ENCODE data around the gene EEFSEC. TPM values are rescaled to one million over a fixed set of nuclear protein-coding genes. Genes with fewer than 3 reads are reported as not detected.

The EEFSEC gene
- total RNA-seq, 1 donor from 2014 or later, result 6.1 TPM

DNA sequence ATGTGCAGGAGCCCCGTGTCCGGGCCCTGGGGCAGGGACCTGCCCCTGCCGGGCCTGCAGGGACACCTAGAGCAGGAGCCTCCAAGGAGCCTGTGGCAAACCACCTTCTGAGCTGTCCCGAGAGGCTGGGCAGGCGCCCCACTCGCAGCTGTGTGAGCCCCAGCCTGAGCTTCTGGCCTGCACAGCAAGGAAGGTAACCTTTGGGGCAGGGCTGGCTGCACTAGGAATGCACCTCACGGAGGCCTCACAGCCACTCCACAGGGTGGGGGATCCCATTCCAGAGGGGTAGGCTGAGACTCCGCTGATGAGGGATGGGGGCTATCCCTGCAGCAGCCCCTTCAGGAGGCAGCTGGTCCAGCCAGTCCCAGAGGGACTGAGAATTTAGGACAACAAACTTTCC, 245.3 kb downstream of the EEFSEC start:
- Histone ChIP-seq H4K20me1 (ENCODE audit: insufficient read depth, low read length) (peaks cover 6% of the 10 kb centered on the region), H3K79me2 (ENCODE audit: insufficient read depth, low read length) (no peaks in the 10 kb centered on the region), H3K36me3 (ENCODE audit: insufficient read depth, low read length) (no peaks in the 10 kb centered on the region), H3K27me3 (ENCODE audit: insufficient read depth, low read length) (no peaks in the 10 kb centered on the region), H3K4me1 (ENCODE audit: insufficient read depth, low read length) (no peaks in the 10 kb centered on the region), H3K4me2 (ENCODE audit: low read length) (no peak overlapping the region), H3K9me3 (ENCODE audit: insufficient read depth, low read depth, low read length) (no peaks in the 10 kb centered on the region), H3K4me3 (ENCODE audit: insufficient read depth, low read depth, low read length) (no peak overlapping the region), H3K9ac (ENCODE audit: low read length) (no peak overlapping the region), H3K27ac (ENCODE audit: low read depth, low read length) (no peak overlapping the region), H2AFZ (ENCODE audit: low read depth, low read length) (no peak overlapping the region)
- no peaks in the 10 kb centered on the region for H3K9me3 Mint-ChIP-seq (ENCODE audit: unreplicated experiment)
- FAIRE-seq (no peak), DNase-seq (ENCODE audit: low read depth) (no peak)
- H3K27ac Mint-ChIP-seq (ENCODE audit: unreplicated experiment), result no peak overlapping the region
- peaks cover 34% of the 10 kb centered on the region for H3K27me3 Mint-ChIP-seq (ENCODE audit: low read depth, unreplicated experiment)
- no peak for TF ChIP-seq EZH2 (IDR thresholded peaks at IDR 0.05; ENCODE audit: insufficient read depth, low read length)
- TF ChIP-seq, protein P1, sequence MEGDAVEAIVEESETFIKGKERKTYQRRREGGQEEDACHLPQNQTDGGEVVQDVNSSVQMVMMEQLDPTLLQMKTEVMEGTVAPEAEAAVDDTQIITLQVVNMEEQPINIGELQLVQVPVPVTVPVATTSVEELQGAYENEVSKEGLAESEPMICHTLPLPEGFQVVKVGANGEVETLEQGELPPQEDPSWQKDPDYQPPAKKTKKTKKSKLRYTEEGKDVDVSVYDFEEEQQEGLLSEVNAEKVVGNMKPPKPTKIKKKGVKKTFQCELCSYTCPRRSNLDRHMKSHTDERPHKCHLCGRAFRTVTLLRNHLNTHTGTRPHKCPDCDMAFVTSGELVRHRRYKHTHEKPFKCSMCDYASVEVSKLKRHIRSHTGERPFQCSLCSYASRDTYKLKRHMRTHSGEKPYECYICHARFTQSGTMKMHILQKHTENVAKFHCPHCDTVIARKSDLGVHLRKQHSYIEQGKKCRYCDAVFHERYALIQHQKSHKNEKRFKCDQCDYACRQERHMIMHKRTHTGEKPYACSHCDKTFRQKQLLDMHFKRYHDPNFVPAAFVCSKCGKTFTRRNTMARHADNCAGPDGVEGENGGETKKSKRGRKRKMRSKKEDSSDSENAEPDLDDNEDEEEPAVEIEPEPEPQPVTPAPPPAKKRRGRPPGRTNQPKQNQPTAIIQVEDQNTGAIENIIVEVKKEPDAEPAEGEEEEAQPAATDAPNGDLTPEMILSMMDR (IDR thresholded peaks at IDR 0.05; ENCODE audit: insufficient read depth, low read depth, low read length), result no peak
- H3K4me1 Mint-ChIP-seq (ENCODE audit: low read depth, unreplicated experiment), result no peaks in the 10 kb centered on the region
- peaks cover 4% of the 10 kb centered on the region for H3K36me3 Mint-ChIP-seq (ENCODE audit: low read depth, unreplicated experiment)
- H3K4me3 Mint-ChIP-seq (ENCODE audit: unreplicated experiment), result no peak overlapping the region

DNA sequence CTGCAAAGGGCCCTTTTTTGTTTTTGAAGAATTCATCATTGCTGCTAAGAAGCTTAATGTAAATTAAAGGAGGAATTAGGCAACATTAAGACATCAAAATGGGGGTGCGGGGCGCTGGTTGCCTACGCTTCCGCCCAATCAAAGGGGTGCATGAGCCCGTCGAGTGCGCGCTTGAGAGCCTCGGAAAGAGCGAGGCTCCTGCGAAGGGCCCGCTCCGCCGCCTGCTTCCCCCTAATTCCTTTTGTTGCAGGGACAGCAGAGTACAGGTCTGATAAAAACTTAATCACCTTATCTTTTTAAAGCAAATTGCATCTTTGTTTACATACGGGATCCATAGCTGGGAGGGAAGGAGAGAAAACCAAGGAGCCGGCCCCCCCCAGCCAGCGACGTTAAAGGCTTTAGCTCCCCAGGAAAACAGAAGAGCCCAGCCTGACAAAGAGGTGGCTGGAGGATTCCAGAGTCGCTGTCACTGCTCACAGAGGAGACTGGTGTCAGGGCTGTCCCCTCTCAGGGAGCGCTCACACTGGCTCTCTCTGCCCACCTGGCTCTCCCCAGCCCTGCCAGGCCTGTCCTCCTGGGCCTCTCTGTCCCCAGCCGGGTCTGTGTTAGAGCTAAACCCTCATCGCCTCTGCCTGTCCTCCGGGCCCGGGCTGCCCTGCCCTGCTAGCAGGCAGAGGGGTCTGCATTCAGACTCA, 246.1 kb downstream of the EEFSEC start:
- Mint-ChIP-seq H3K27me3 (ENCODE audit: low read depth, unreplicated experiment) (peaks cover 39% of the 10 kb centered on the region), H3K4me3 (ENCODE audit: unreplicated experiment) (no peak overlapping the region), H3K27ac (ENCODE audit: unreplicated experiment) (no peak overlapping the region), H3K36me3 (ENCODE audit: low read depth, unreplicated experiment) (peaks cover 4% of the 10 kb centered on the region), H3K4me1 (ENCODE audit: low read depth, unreplicated experiment) (no peaks in the 10 kb centered on the region), H3K9me3 (ENCODE audit: unreplicated experiment) (no peaks in the 10 kb centered on the region)
- Histone ChIP-seq H4K20me1 (ENCODE audit: insufficient read depth, low read length) (peaks cover 6% of the 10 kb centered on the region), H3K4me2 (ENCODE audit: low read length) (no peak overlapping the region), H3K27ac (ENCODE audit: low read depth, low read length) (no peak overlapping the region), H3K4me1 (ENCODE audit: insufficient read depth, low read length) (no peaks in the 10 kb centered on the region), H3K9me3 (ENCODE audit: insufficient read depth, low read depth, low read length) (no peaks in the 10 kb centered on the region), H3K27me3 (ENCODE audit: insufficient read depth, low read length) (no peaks in the 10 kb centered on the region), H2AFZ (ENCODE audit: low read depth, low read length) (no peak overlapping the region), H3K79me2 (ENCODE audit: insufficient read depth, low read length) (no peaks in the 10 kb centered on the region), H3K9ac (ENCODE audit: low read length) (no peak overlapping the region), H3K36me3 (ENCODE audit: insufficient read depth, low read length) (no peaks in the 10 kb centered on the region), H3K4me3 (ENCODE audit: insufficient read depth, low read depth, low read length) (no peak overlapping the region)
- DNase-seq (ENCODE audit: low read depth) (no peak), FAIRE-seq (no peak)
- no peak for TF ChIP-seq EZH2 (IDR thresholded peaks at IDR 0.05; ENCODE audit: insufficient read depth, low read length)

DNA sequence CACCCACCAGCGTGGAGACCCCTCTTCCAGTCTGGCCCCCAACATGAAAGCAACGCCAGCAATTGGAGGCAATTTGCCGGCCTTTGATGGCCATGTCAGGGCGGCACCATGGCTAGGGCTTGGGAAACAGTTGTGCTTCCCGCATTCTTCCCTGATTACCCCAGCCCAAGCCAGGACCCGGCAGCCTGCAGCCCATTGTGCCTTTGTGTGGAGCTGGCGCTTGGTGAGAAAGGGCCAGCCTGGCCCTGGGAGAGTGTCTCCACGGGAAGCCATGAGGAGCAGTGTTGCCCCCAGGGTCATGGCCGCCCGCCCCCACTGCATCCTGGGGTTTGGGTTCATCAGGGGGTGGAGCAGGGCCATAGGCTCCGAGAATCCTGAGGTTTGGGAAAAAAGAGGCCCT, 247.4 kb downstream of the EEFSEC start:
- Mint-ChIP-seq H3K4me1 (ENCODE audit: low read depth, unreplicated experiment) (no peaks in the 10 kb centered on the region), H3K36me3 (ENCODE audit: low read depth, unreplicated experiment) (peaks cover 4% of the 10 kb centered on the region), H3K9me3 (ENCODE audit: unreplicated experiment) (no peaks in the 10 kb centered on the region), H3K27ac (ENCODE audit: unreplicated experiment) (no peak overlapping the region), H3K4me3 (ENCODE audit: unreplicated experiment) (no peak overlapping the region), H3K27me3 (ENCODE audit: low read depth, unreplicated experiment) (peaks cover 40% of the 10 kb centered on the region)
- DNase-seq (ENCODE audit: low read depth) (no peak), FAIRE-seq (no peak)
- Histone ChIP-seq H3K36me3 (ENCODE audit: insufficient read depth, low read length) (no peaks in the 10 kb centered on the region), H3K4me1 (ENCODE audit: insufficient read depth, low read length) (no peaks in the 10 kb centered on the region), H3K9me3 (ENCODE audit: insufficient read depth, low read depth, low read length) (no peaks in the 10 kb centered on the region), H3K4me3 (ENCODE audit: insufficient read depth, low read depth, low read length) (no peak overlapping the region), H3K27ac (ENCODE audit: low read depth, low read length) (no peak overlapping the region), H4K20me1 (ENCODE audit: insufficient read depth, low read length) (peaks cover 10% of the 10 kb centered on the region), H3K4me2 (ENCODE audit: low read length) (no peak overlapping the region), H3K79me2 (ENCODE audit: insufficient read depth, low read length) (no peaks in the 10 kb centered on the region), H3K27me3 (ENCODE audit: insufficient read depth, low read length) (no peaks in the 10 kb centered on the region), H3K9ac (ENCODE audit: low read length) (no peak overlapping the region), H2AFZ (ENCODE audit: low read depth, low read length) (no peak overlapping the region)
- TF ChIP-seq EZH2 (IDR thresholded peaks at IDR 0.05; ENCODE audit: insufficient read depth, low read length), result no peak
- TF ChIP-seq, protein P1 (IDR thresholded peaks at IDR 0.05; ENCODE audit: insufficient read depth, low read depth, low read length), result no peak
